Measurements from ENCODE around the gene CASZ1. TPM values are rescaled to one million over a fixed set of nuclear protein-coding genes. Genes with fewer than 3 reads are reported as not detected.

Gene CASZ1
- polyA plus RNA-seq, 4 donors: 13.5 to 23.0 (median 14.5) TPM

DNA sequence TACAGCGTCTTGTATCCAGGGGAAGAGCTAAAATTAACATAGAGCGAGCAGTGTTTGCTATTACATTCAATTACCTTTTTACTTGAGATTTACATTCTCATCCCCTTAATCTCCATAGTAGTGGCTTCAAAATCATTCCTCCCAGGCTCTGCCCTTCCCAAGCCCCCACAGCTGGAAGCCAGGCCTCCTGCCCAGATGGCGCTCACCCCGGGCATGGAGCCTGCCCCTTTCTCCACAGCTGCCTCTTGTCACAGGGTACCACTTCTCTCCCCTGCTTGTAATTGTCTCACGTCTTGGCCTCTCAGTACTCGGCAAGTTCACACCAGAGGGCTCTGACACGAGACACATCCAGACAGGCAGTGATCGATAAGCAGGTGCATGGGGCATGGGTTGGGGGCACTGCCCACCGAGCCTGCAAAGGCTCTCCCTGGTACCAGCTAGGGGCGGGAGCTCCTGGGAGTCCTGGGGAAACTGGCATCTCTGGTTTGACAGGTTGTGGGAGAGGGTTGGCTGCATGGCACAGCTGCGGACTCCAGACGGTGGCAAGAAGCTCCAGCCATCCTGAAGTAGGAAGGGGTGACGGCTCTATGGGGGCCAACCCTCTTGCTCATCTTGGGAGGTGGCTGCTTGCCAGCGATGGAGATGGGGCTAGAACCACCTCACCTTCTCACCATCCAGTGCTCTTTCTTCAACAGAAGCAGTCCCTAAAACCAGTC, 20.1 kb downstream of the CASZ1 start:
- DNase-seq (peak in 1 of 2 donors; percentile 57), FAIRE-seq (no peak)
- H3K27me3 ChIP-seq (ENCODE audit: control insufficient read depth in 3 of 3, insufficient read depth in 3 of 3, low read length in 3 of 3): no peaks in the 10 kb centered on the region
- H3K4me3 ChIP-seq (ENCODE audit: low read depth in 1 of 3, low read length in 3 of 3): no peak overlapping the region
- 25 to 56% (median 39%) methylated on average over 14 of the region's 14 CpGs for WGBS, 3 donors
- H3K27ac ChIP-seq (ENCODE audit: low read depth in 1 of 3, low read length in 2 of 3): peak overlapping the region in 1 of 3 donors; percentile 14
- peaks cover 0 to 17% (median 4%) of the 10 kb centered on the region in 3 donors for H3K4me1 ChIP-seq (ENCODE audit: control insufficient read depth in 3 of 3, insufficient read depth in 2 of 3, low read depth in 1 of 3, low read length in 2 of 3)
- H3K9me3 ChIP-seq (ENCODE audit: control insufficient read depth in 2 of 2, insufficient read depth in 1 of 2, low read depth in 1 of 2, low read length in 1 of 2): no peaks in the 10 kb centered on the region
- peaks cover 0 to 19% (median 0%) of the 10 kb centered on the region in 3 donors for H3K36me3 ChIP-seq (ENCODE audit: control insufficient read depth in 3 of 3, insufficient read depth in 2 of 3, low read depth in 1 of 3, low read length in 3 of 3)

DNA sequence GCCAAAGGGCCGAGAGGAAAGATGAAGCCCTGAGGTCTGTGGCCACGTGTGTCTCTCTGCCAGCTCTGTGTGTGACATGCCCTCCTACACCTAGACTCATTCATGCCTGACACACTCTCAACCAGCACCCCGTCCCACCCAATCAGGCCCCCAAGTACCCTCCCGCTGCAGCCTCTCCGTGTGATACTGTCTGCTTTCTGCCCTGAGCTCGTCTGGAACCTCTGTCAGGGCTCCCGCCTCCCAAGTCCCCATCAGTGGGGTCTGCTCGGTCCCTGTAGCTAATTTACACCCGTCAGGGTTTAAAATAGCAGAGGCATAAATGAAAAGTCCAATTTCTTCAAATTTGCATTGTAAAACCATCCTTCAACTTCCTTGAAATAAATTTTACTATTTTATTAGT, 20.7 kb downstream of the CASZ1 start:
- Histone ChIP-seq H3K4me1 (ENCODE audit: control insufficient read depth in 3 of 3, insufficient read depth in 2 of 3, low read depth in 1 of 3, low read length in 2 of 3) (peaks cover 0 to 17% (median 4%) of the 10 kb centered on the region in 3 donors), H3K27ac (ENCODE audit: low read depth in 1 of 3, low read length in 2 of 3) (no peak overlapping the region), H3K36me3 (ENCODE audit: control insufficient read depth in 3 of 3, insufficient read depth in 2 of 3, low read depth in 1 of 3, low read length in 3 of 3) (peaks cover 0 to 19% (median 0%) of the 10 kb centered on the region in 3 donors), H3K4me3 (ENCODE audit: low read depth in 1 of 3, low read length in 3 of 3) (no peak overlapping the region), H3K27me3 (ENCODE audit: control insufficient read depth in 3 of 3, insufficient read depth in 3 of 3, low read length in 3 of 3) (no peaks in the 10 kb centered on the region), H3K9me3 (ENCODE audit: control insufficient read depth in 2 of 2, insufficient read depth in 1 of 2, low read depth in 1 of 2, low read length in 1 of 2) (no peaks in the 10 kb centered on the region)
- no peak for DNase-seq
- 46 to 72% (median 65%) methylated on average over 9 of the region's 9 CpGs for WGBS, 3 donors
- FAIRE-seq: no peak

DNA sequence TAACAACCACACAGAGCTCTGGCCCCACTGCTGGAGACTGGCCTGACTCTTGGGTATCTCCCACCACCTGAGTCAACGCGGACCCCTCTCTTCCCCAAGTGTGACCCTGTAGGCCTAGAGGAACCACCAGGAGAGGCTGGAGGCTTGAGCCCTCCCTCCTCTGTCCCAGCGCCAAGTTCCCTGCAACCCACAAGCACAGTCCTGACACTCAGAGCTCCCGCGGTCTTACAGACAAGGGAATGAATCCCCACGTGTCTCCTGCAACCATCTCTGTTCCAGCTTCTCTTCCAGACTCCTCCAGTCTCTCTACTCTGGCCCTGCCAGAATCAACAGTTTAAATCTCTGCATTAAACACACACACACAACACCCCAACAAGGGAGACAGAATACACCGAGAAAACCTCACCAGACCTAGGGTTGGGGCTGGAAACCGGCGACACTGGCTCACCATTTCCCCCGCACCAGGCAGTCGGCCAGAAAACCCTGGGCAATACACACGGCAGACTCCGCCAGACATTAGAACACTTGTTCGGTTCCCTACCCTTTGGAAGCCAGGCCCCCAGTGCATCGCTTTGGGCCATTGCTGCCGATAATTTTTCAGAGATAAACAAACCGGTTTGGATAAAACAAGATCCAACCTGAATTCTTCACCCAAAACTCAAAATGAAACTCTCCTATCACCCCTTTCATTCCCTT, 21.7 kb downstream of the CASZ1 start:
- Histone ChIP-seq H3K27ac (ENCODE audit: low read depth in 1 of 3, low read length in 2 of 3) (no peak overlapping the region), H3K4me1 (ENCODE audit: control insufficient read depth in 3 of 3, insufficient read depth in 2 of 3, low read depth in 1 of 3, low read length in 2 of 3) (peaks cover 0 to 8% (median 4%) of the 10 kb centered on the region in 3 donors), H3K9me3 (ENCODE audit: control insufficient read depth in 2 of 2, insufficient read depth in 1 of 2, low read depth in 1 of 2, low read length in 1 of 2) (no peaks in the 10 kb centered on the region), H3K4me3 (ENCODE audit: low read depth in 1 of 3, low read length in 3 of 3) (no peak overlapping the region), H3K36me3 (ENCODE audit: control insufficient read depth in 3 of 3, insufficient read depth in 2 of 3, low read depth in 1 of 3, low read length in 3 of 3) (peaks cover 0 to 19% (median 0%) of the 10 kb centered on the region in 3 donors), H3K27me3 (ENCODE audit: control insufficient read depth in 3 of 3, insufficient read depth in 3 of 3, low read length in 3 of 3) (no peaks in the 10 kb centered on the region)
- no peak for DNase-seq
- WGBS, 3 donors: 47 to 84% (median 60%) methylated on average over 17 of the region's 17 CpGs
- FAIRE-seq: no peak

DNA sequence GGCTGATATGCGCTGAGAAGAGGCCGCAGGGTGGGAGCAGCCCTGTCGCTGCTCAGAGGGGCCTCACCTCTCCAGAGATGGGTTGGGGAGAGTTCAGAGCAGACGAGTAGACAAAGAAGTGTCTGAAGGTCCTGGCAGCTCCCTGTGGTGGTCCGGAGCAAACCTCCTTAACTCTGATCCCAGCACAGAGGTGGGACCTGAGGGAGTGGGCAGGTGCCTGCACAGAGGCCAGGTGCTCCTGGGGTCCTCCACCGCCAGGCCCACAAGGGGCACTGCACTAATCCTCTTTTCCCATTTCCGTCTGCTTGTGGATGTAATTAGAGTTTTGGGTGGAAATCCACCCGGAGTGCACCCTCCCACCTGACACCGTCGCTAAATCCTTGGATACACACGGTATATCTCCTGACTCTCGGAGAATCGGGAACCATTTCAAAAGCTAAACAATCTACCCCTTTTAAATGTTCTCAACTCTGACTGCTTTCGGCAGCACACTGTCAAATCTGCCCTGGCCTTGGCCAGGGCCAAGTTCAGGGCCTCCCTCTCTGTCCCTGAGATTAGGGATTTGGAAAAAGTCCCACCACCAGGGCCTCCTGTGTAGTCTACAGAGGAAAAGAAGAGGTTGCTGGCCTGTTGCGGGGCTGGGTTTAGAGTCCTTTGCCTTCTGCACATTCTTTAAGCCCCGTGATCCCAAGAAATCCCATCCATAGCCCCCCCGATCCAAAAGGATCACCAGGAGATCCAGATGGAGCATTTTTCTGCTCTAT, 22.4 kb downstream of the CASZ1 start:
- Histone ChIP-seq H3K36me3 (ENCODE audit: control insufficient read depth in 3 of 3, insufficient read depth in 2 of 3, low read depth in 1 of 3, low read length in 3 of 3) (peaks cover 0 to 19% (median 0%) of the 10 kb centered on the region in 3 donors), H3K4me3 (ENCODE audit: low read depth in 1 of 3, low read length in 3 of 3) (no peak overlapping the region), H3K4me1 (ENCODE audit: control insufficient read depth in 3 of 3, insufficient read depth in 2 of 3, low read depth in 1 of 3, low read length in 2 of 3) (peaks cover 0 to 4% (median 4%) of the 10 kb centered on the region in 3 donors), H3K27me3 (ENCODE audit: control insufficient read depth in 3 of 3, insufficient read depth in 3 of 3, low read length in 3 of 3) (no peaks in the 10 kb centered on the region), H3K27ac (ENCODE audit: low read depth in 1 of 3, low read length in 2 of 3) (no peak overlapping the region), H3K9me3 (ENCODE audit: control insufficient read depth in 2 of 2, insufficient read depth in 1 of 2, low read depth in 1 of 2, low read length in 1 of 2) (no peaks in the 10 kb centered on the region)
- FAIRE-seq (no peak), DNase-seq (no peak)
- 58 to 86% (median 59%) methylated on average over 17 of the region's 17 CpGs for WGBS, 3 donors

- FAIRE-seq: no peak
- Histone ChIP-seq H3K36me3 (ENCODE audit: control insufficient read depth in 3 of 3, insufficient read depth in 2 of 3, low read depth in 1 of 3, low read length in 3 of 3) (peaks cover 0 to 22% (median 0%) of the 10 kb centered on the region in 3 donors), H3K9me3 (ENCODE audit: control insufficient read depth in 2 of 2, insufficient read depth in 1 of 2, low read depth in 1 of 2, low read length in 1 of 2) (no peaks in the 10 kb centered on the region), H3K27ac (ENCODE audit: low read depth in 1 of 3, low read length in 2 of 3) (no peak overlapping the region), H3K27me3 (ENCODE audit: control insufficient read depth in 3 of 3, insufficient read depth in 3 of 3, low read length in 3 of 3) (no peaks in the 10 kb centered on the region), H3K4me1 (ENCODE audit: control insufficient read depth in 3 of 3, insufficient read depth in 2 of 3, low read depth in 1 of 3, low read length in 2 of 3) (peaks cover 0 to 4% (median 0%) of the 10 kb centered on the region in 3 donors), H3K4me3 (ENCODE audit: low read depth in 1 of 3, low read length in 3 of 3) (no peak overlapping the region)
- WGBS, 3 donors: 30 to 73% (median 52%) methylated on average over 12 of the region's 12 CpGs
- DNase-seq: no peak
These were observed 23.1 kb downstream of the CASZ1 start for GRCh38 chr1:10773376-10773775.

GRCh38 chr1:10772711-10773110, 23.7 kb downstream of the CASZ1 start:
- no peak overlapping the region for H3K4me3 ChIP-seq (ENCODE audit: low read depth in 1 of 3, low read length in 3 of 3)
- DNase-seq: no peak
- WGBS, 3 donors: 79 to 85% (median 79%) methylated on average over 7 of the region's 7 CpGs
- no peaks in the 10 kb centered on the region for H3K27me3 ChIP-seq (ENCODE audit: control insufficient read depth in 3 of 3, insufficient read depth in 3 of 3, low read length in 3 of 3)
- peaks cover 0 to 4% (median 0%) of the 10 kb centered on the region in 3 donors for H3K4me1 ChIP-seq (ENCODE audit: control insufficient read depth in 3 of 3, insufficient read depth in 2 of 3, low read depth in 1 of 3, low read length in 2 of 3)
- no peak overlapping the region for H3K27ac ChIP-seq (ENCODE audit: low read depth in 1 of 3, low read length in 2 of 3)
- no peak for FAIRE-seq
- H3K9me3 ChIP-seq (ENCODE audit: control insufficient read depth in 2 of 2, insufficient read depth in 1 of 2, low read depth in 1 of 2, low read length in 1 of 2): no peaks in the 10 kb centered on the region
- H3K36me3 ChIP-seq (ENCODE audit: control insufficient read depth in 3 of 3, insufficient read depth in 2 of 3, low read depth in 1 of 3, low read length in 3 of 3): peaks cover 0 to 22% (median 0%) of the 10 kb centered on the region in 3 donors

DNA sequence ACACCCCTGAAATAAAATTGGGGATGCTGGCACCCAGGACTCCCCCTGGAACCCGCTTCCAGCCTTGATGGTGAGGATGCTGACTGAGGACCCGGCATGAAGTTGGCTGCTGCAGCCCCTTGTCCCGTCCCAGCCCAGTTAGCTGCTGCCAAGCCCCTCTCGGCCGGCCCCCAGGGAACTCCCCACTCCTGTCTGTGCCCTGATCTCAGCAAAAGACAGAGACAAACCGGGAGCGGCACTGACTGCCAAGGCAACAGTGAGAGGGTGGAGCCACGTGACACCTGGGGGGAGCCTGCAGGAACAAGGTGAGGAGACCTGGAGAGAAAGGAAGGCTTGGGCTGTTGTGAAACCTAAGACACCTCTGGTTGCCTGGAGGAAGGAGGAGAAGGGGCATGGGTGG, 24.7 kb downstream of the CASZ1 start:
- no peak for FAIRE-seq
- peak in 1 of 2 donors; percentile 28 for DNase-seq
- 43 to 70% (median 64%) methylated on average over 8 of the region's 8 CpGs for WGBS, 3 donors
- H3K27me3 ChIP-seq (ENCODE audit: control insufficient read depth in 3 of 3, insufficient read depth in 3 of 3, low read length in 3 of 3): no peaks in the 10 kb centered on the region
- no peak overlapping the region for H3K27ac ChIP-seq (ENCODE audit: low read depth in 1 of 3, low read length in 2 of 3)
- H3K4me3 ChIP-seq (ENCODE audit: low read depth in 1 of 3, low read length in 3 of 3): no peak overlapping the region
- H3K4me1 ChIP-seq (ENCODE audit: control insufficient read depth in 3 of 3, insufficient read depth in 2 of 3, low read depth in 1 of 3, low read length in 2 of 3): peaks cover 0 to 8% (median under 1%) of the 10 kb centered on the region in 3 donors
- peaks cover 0 to 18% (median 0%) of the 10 kb centered on the region in 3 donors for H3K36me3 ChIP-seq (ENCODE audit: control insufficient read depth in 3 of 3, insufficient read depth in 2 of 3, low read depth in 1 of 3, low read length in 3 of 3)
- no peaks in the 10 kb centered on the region for H3K9me3 ChIP-seq (ENCODE audit: control insufficient read depth in 2 of 2, insufficient read depth in 1 of 2, low read depth in 1 of 2, low read length in 1 of 2)

DNA sequence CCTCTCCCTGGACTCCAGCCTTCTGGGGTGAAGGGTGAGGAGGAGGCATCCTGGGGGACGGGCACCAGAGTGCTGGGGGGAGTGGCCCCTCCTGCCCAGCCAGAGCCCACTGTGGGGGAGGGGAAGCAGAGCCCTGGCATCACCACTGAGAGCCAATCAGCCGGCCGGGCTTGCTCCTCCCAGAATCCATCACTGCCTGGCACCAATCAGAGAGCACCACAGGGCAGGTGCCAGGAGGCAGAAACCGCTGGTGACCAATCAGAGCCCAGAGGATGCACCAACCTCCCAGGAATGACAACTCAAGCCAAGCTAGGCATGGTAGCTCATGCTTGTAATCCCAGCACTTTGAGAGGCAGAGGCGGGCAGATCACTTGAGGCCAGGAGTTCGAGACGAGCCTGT, 27.9 kb downstream of the CASZ1 start:
- no peaks in the 10 kb centered on the region for H3K27me3 ChIP-seq (ENCODE audit: control insufficient read depth in 3 of 3, insufficient read depth in 3 of 3, low read length in 3 of 3)
- H3K4me3 ChIP-seq (ENCODE audit: low read depth in 1 of 3, low read length in 3 of 3): no peak overlapping the region
- 86 to 93% (median 90%) methylated on average over 7 of the region's 7 CpGs for WGBS, 3 donors
- DNase-seq: no peak
- no peaks in the 10 kb centered on the region for H3K9me3 ChIP-seq (ENCODE audit: control insufficient read depth in 2 of 2, insufficient read depth in 1 of 2, low read depth in 1 of 2, low read length in 1 of 2)
- H3K4me1 ChIP-seq (ENCODE audit: control insufficient read depth in 3 of 3, insufficient read depth in 2 of 3, low read depth in 1 of 3, low read length in 2 of 3): peaks cover 4 to 9% (median 8%) of the 10 kb centered on the region in 3 donors
- no peak for FAIRE-seq
- H3K36me3 ChIP-seq (ENCODE audit: control insufficient read depth in 3 of 3, insufficient read depth in 2 of 3, low read depth in 1 of 3, low read length in 3 of 3): peaks cover 0 to 9% (median 0%) of the 10 kb centered on the region in 3 donors
- H3K27ac ChIP-seq (ENCODE audit: low read depth in 1 of 3, low read length in 2 of 3): no peak overlapping the region
